Large intestine (tissue), 3 donors: ENCODE results near the gene CRABP1. TPM values are rescaled to one million over a fixed set of nuclear protein-coding genes. Genes with fewer than 3 reads are reported as not detected.

Source experiments
- DNase-seq, 2 donors: peaks; one replicate each; pipeline versions ENCODE4 v3.0.0 to v3.0.0-alpha.2; 2013
- H3K27ac ChIP-seq: one replicate; pipeline ENCODE4 v1.5.1; 2013; ENCODE audit warnings: low read length
- H3K27me3 ChIP-seq: 2 replicates; pipeline ENCODE4 v1.6.1; 2013; ENCODE audit warnings: low read length; ENCODE audit not compliant: control insufficient read depth, insufficient read depth
- H3K36me3 ChIP-seq: 2 replicates; pipeline ENCODE4 v1.6.1; 2013; ENCODE audit warnings: low read length; ENCODE audit not compliant: control insufficient read depth, insufficient read depth
- H3K4me1 ChIP-seq: one replicate; pipeline ENCODE4 v1.6.1; 2013; ENCODE audit warnings: low read length; ENCODE audit not compliant: control insufficient read depth, insufficient read depth
- H3K4me3 ChIP-seq: one replicate; pipeline ENCODE4 v1.5.1; 2013; ENCODE audit warnings: low read length
- H3K9me3 ChIP-seq: one replicate; pipeline ENCODE4 v1.6.1; 2013; ENCODE audit warnings: mild to moderate bottlenecking, low read depth, low read length, moderate library complexity; ENCODE audit not compliant: control insufficient read depth
- WGBS: methylation state at CpG from one replicate; pipeline ENCODE4 v1.1.5; 2013; ENCODE audit warnings: low lambda C conversion rate; ENCODE audit not compliant: insufficient coverage; 5-methylcytosine and 5-hydroxymethylcytosine counted together
- polyA plus RNA-seq: library from polyadenylated mRNA; unstranded; fragments of 120-200 nt; gene quantifications from one replicate; pipeline ENCODE4 v1.2.1, GENCODE V29; 2013

Gene CRABP1
- polyA plus RNA-seq, 1 donor = 16.9 TPM

DNA sequence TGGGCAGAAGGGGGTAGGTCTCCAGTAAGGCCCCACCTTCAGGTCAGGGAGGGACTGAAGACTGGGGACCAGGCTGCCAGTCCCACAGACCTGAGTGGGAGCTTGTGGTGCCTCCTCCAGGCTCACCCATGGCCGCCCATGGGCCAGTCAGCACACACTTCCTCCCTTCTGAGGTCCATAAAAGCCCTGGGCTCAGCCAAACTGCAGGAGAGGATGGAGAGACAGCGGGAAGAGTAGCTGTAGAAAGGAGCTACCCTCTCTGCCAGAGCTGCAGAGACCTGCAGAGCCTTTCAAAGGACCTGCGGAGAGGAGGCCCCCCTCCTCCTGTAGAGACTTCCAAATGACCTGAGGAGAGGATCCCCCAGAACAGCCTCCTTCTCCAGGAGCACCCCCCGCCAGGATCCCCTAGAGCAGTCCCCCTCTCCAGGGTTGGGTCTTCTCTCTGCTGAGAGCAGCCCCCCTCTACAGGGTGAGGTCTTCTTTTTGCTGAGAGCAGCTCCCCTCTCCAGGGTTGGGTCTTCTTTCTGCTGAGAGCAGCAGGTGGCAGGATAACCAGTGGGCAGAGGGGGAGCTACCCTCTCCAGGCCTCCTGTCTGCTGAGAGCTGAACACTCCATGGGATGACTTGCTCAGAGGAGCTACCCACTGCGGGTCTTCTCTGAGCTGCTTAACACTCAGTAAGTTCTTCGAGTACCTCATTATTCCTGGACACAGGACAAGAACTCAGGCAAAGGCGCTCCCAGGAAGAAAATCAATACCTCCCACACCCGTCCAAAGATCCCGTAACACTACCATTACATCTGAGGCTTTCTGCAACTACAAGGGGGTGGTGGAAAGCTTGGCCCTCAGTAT is 35.7 kb upstream of the CRABP1 start:
- no CpG with 5 or more reads among the region's 9 CpGs for WGBS
- no peak overlapping the region for H3K27ac ChIP-seq
- peaks cover 11% of the 10 kb centered on the region for H3K27me3 ChIP-seq
- H3K36me3 ChIP-seq = no peaks in the 10 kb centered on the region
- no peaks in the 10 kb centered on the region for H3K4me1 ChIP-seq
- no peaks in the 10 kb centered on the region for H3K9me3 ChIP-seq
- DNase-seq = no peak
- H3K4me3 ChIP-seq = no peak overlapping the region

DNA sequence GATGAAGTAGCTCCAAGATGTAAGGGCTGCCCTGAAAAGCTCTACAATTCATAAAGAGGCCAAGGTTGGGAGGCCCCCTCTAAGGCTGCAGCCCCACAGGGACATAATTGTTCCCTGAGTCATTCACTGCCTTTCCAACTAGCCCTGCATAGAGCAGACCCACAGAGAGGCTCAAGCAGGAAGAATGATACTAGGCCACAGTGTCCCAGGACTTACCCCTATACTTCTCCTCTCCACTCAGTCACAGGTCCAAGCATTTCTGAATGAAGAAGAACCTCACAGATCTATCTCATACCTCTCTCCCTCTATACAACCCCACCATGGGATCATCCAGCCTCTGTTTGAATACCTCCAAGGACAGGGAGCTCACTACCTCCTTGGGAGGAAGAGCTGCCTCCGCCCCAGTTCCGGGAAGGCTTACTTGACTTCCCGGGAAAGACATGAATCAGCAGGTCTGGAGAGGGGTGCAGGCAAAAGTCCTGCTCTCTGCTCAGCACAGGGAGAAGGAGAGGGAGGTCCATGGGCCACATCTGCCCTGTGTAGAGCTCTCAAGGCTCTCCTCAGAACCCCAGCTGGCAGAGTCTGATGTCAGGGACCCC is 33.9 kb upstream of the CRABP1 start:
- Histone ChIP-seq H3K36me3 (no peaks in the 10 kb centered on the region), H3K27ac (no peak overlapping the region), H3K9me3 (no peaks in the 10 kb centered on the region), H3K4me3 (no peak overlapping the region), H3K4me1 (no peaks in the 10 kb centered on the region), H3K27me3 (peaks cover 6% of the 10 kb centered on the region)
- DNase-seq = no peak
- no CpG with 5 or more reads among the region's 3 CpGs for WGBS

DNA sequence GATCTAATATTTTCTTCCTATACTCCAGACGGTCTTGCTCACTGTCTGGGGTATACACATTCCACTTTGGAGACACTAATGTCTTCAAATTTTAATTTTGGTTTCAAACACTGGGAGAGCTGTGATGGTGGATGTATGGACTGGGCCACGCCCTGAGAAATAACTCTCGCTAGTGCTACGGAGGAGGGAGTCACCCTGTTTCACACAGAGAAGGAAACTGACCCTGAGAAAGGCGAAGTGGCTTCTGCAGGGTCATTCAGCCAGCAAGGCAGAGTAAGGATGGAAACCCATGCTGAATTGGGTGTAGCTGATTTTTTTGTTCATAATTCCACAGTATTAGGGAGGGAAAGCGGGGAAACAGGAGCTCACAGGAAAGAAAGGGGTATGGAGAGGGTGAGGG is 32.2 kb upstream of the CRABP1 start:
- Histone ChIP-seq H3K9me3 (no peaks in the 10 kb centered on the region), H3K4me1 (no peaks in the 10 kb centered on the region), H3K27me3 (peaks cover 2% of the 10 kb centered on the region), H3K4me3 (no peak overlapping the region), H3K27ac (no peak overlapping the region), H3K36me3 (no peaks in the 10 kb centered on the region)
- WGBS = no CpG with 5 or more reads among the region's 6 CpGs
- DNase-seq = no peak

DNA sequence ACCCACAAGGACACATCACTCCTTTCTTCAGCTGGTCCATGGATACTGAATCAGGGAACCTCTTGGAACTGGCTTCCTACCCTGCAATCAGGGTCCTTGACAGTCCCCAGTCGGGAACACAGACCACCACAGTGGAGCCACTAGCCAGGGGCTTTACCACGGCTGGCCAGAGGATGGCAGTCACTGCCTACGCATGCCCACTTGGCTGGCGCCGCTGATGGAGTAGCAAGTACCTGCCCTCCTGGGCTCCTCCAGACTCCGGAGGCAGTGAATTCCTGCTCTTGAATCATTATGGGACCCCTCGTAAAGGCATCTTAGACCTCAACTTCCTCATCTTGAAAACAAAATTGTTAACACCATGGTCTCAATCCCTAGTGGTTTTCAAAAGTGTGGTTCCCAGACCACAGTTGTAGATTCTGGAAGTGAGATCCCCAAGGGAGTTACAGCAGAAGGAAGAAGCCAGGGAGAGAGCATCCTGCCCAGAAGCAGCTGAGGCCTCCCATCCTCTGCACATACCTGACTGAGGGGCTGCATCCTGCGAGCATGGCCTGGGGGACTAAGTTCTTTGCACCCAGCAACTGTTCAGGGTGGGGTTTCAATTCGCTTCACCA is 31.6 kb upstream of the CRABP1 start:
- Histone ChIP-seq H3K27ac (no peak overlapping the region), H3K27me3 (peaks cover 2% of the 10 kb centered on the region), H3K9me3 (no peaks in the 10 kb centered on the region), H3K36me3 (no peaks in the 10 kb centered on the region), H3K4me3 (no peak overlapping the region), H3K4me1 (no peaks in the 10 kb centered on the region)
- no CpG with 5 or more reads among the region's 9 CpGs for WGBS
- peak; percentile 53 to 62 for DNase-seq

DNA sequence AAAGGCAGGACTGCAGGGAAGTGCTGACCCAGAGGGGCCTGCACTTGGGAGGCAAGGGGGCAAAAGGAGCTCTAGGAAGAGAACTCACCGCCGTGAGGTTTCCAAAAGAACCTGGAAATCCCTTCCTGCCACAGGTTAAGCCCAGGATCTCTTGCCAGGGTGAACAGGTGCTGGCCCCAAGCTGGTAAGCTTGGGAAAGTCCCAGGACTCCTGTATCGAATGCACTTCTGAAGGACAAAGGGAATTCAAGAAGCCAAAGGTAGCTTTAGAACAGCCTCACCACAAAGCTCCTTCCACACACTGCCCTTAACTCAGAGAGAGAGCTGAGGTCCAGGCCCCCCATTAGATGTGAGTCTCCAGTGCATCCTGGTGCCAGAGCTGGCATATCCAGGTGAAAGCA is 28.9 kb upstream of the CRABP1 start:
- no CpG with 5 or more reads among the region's 3 CpGs for WGBS
- peaks cover 6% of the 10 kb centered on the region for H3K4me1 ChIP-seq
- no peak overlapping the region for H3K4me3 ChIP-seq
- no peaks in the 10 kb centered on the region for H3K9me3 ChIP-seq
- no peak for DNase-seq
- H3K27me3 ChIP-seq = no peaks in the 10 kb centered on the region
- H3K27ac ChIP-seq = no peak overlapping the region
- H3K36me3 ChIP-seq = no peaks in the 10 kb centered on the region

DNA sequence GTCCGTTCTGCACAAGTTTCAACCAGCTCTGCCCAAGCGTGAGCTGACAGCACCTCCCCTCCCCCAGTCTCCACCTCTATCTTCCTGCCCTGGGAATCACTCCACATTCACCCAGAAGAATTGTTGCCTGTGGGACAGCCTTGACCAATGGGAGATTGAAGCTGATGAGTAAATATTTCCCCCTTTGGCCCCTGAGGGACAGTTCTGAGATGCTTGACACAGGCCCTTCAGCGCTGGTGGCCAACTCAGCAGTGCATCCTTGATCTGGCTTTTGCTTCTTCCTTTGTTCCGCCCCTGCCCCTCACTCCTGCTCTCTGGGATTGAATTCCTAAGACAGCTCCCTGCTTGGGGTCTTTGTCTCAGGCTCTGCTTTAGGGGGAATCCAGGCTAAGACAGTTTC is 27.6 kb upstream of the CRABP1 start:
- Histone ChIP-seq H3K4me3 (no peak overlapping the region), H3K4me1 (peaks cover 18% of the 10 kb centered on the region), H3K27ac (no peak overlapping the region), H3K27me3 (no peaks in the 10 kb centered on the region), H3K9me3 (no peaks in the 10 kb centered on the region), H3K36me3 (no peaks in the 10 kb centered on the region)
- no peak for DNase-seq
- no CpG with 5 or more reads among the region's 4 CpGs for WGBS

DNA sequence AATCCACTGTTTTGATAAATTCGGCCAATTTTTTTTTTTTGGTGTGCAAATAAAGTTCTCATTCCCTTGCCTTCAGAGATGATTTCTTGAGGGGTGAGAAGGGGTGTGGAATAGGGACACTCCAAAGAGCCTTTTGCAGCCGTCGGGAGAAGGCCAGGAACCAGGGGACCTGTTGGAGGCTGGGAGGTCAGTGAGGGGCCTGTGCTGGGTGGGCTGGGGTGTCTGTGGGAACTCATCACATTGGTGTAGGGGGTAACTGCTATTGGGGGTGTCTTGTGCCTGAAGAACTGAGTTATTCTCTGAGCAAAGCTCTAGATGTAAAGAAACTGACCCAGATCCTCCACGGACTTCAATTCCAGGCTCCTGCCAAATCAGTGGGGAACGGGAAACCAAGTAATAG is 27.2 kb upstream of the CRABP1 start:
- DNase-seq = no peak
- Histone ChIP-seq H3K36me3 (no peaks in the 10 kb centered on the region), H3K9me3 (no peaks in the 10 kb centered on the region), H3K4me3 (no peak overlapping the region), H3K4me1 (peaks cover 19% of the 10 kb centered on the region), H3K27ac (no peak overlapping the region), H3K27me3 (no peaks in the 10 kb centered on the region)
- no CpG with 5 or more reads among the region's 5 CpGs for WGBS

DNA sequence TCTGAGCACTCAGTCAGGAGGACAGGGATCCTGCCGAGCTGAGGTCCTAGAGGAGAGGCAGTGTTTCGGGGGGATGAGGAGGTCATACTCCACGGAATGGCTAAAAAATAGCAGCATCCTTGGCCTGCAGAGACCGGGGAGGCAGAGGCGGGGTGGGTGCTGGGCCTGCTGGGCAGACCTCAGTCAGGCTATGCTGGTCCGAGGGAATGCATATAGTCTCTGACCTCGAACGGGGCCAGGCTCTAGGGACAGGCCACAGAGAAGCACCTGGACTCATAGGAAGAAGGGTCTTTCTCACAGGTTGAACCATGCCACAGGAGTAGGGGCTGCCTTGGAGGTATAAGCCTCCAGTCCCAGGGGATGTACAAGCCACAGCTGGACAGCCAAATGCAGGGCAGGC is 26.8 kb upstream of the CRABP1 start:
- Histone ChIP-seq H3K27ac (no peak overlapping the region), H3K4me3 (no peak overlapping the region), H3K36me3 (no peaks in the 10 kb centered on the region), H3K27me3 (no peaks in the 10 kb centered on the region), H3K4me1 (peaks cover 19% of the 10 kb centered on the region), H3K9me3 (no peaks in the 10 kb centered on the region)
- WGBS = no CpG with 5 or more reads among the region's 8 CpGs
- no peak for DNase-seq

DNA sequence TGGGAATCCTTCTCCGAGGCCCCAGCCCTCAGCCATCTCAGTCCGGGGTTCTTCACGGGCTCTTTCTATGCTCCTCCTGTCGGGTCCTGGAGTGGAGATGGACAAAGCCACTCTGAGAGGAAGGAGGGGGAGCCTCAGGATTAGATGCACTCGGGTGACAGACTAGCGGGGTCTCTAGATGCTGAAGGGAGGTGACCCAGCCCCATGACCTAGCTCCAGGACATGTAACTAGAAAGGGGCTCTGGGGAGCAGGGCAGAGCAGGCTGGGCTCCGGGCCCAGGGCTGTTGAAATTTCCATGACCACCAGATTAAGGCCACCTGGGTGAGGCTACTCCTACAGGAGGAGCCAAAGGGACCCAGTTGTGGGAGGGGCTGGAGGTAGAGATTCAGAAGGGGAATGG is 26.0 kb upstream of the CRABP1 start:
- WGBS = no CpG with 5 or more reads among the region's 7 CpGs

DNA sequence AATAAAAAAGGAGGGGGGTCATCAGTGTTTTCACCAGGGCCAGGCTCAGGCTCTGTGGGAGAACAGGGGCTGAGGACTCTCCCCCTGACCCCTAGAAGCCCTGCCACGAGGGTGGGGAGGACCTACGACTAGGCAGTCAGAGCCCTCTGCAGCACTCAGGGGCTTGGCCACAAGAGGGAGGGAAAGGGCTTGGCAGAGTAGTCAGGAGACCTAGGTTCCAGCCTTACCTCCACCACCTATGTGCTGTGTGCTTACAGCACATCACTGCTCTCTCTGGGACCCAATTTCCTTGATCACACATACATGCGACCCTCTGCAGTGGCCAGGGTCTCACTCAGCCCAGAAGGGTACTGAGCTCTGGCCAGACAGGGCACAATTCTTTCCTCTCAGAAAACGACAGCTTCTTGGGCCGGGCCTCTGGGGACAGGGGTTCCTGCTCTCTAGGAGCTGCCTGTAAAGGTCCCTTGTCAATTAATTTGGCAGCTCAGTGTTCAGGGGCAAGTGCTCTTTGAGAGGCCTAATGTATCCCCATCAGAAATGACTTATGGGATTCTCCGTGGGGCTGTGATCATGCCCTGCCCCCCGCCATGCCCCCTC is 24.4 kb upstream of the CRABP1 start:
- Histone ChIP-seq H3K4me1 (peaks cover 19% of the 10 kb centered on the region), H3K27me3 (no peaks in the 10 kb centered on the region), H3K27ac (no peak overlapping the region), H3K4me3 (no peak overlapping the region), H3K36me3 (no peaks in the 10 kb centered on the region), H3K9me3 (no peaks in the 10 kb centered on the region)
- WGBS = no CpG with 5 or more reads among the region's 7 CpGs
- peak; percentile 41 to 51 for DNase-seq

More for the DNA sequence above, 26.0 kb upstream of the CRABP1 start:
- H3K27me3 ChIP-seq = no peaks in the 10 kb centered on the region
- H3K36me3 ChIP-seq = no peaks in the 10 kb centered on the region
- H3K27ac ChIP-seq = no peak overlapping the region
- H3K9me3 ChIP-seq = no peaks in the 10 kb centered on the region
- no peak overlapping the region for H3K4me3 ChIP-seq
- peaks cover 19% of the 10 kb centered on the region for H3K4me1 ChIP-seq
- no peak for DNase-seq
